B cell (primary cell): ENCODE results near the gene NRL. TPM values are rescaled to one million over a fixed set of nuclear protein-coding genes. Genes with fewer than 3 reads are reported as not detected.

Experiments used
- ATAC-seq: fragments of 200-7000 bp; cut with Tn5 transposase; one replicate; pipeline ENCODE4 v1.10.0; 2021; ENCODE audit warnings: low read depth, mild to moderate bottlenecking, moderate number of reproducible peaks, moderate library complexity
- CTCF ChIA-PET: fragments of 350-600 bp; sonication (Branson Sonifier 250); formaldehyde crosslinking; loops from one replicate; lab custom pipeline; 2021; ENCODE audit warnings: antibody characterized with exemption, inconsistent platforms; lab: Charles Lee
- POLR2A ChIA-PET: fragments of 350-600 bp; sonication (Branson Sonifier 250); formaldehyde crosslinking; loops from one replicate; lab custom pipeline; 2021; ENCODE audit warnings: antibody characterized with exemption; lab: Charles Lee
- DNase-seq: peaks from one replicate; pipeline ENCODE4 v3.0.0; 2013
- H2AFZ ChIP-seq: 2 replicates; pipeline ENCODE4 v1.6.1; 2012; ENCODE audit warnings: mild to moderate bottlenecking, low read depth, low read length; ENCODE audit not compliant: insufficient read depth, poor library complexity, severe bottlenecking
- H3K27ac ChIP-seq, 2 donors: 1 replicate in 1 of 2; 2 replicates in 1 of 2; pipeline ENCODE4 v1.5.1; 2012 to 2013; ENCODE audit warnings: low read length in 2 of 2, mild to moderate bottlenecking in 2 of 2, moderate library complexity in 1 of 2
- H3K27me3 ChIP-seq, 4 experiments: fragments of 200-600 bp in 1 of 4; sonication (generic) in 1 of 4; replicated peaks in 1 of 4; 1 replicate in 2 of 4; 2 replicates in 2 of 4; pipeline versions ENCODE4 v1.6.1 to v1.7.0; 2013 to 2016; ENCODE audit warnings: low read length in 3 of 4, mild to moderate bottlenecking in 2 of 4, mixed read lengths in 1 of 4, moderate library complexity in 1 of 4; ENCODE audit not compliant: insufficient read depth in 4 of 4, control insufficient read depth in 3 of 4; ENCODE audit errors: control extremely low read depth in 1 of 4
- H3K36me3 ChIP-seq, 2 experiments: replicated peaks in 1 of 2; 1 replicate in 1 of 2; 2 replicates in 1 of 2; pipeline versions ENCODE4 v1.6.1 to v1.7.1; 2013; ENCODE audit warnings: low read length in 1 of 2; ENCODE audit not compliant: insufficient read depth in 2 of 2, control insufficient read depth in 1 of 2; ENCODE audit errors: control extremely low read depth in 1 of 2, extremely low read depth in 1 of 2
- H3K4me1 ChIP-seq, 2 donors: fragments of 200-600 bp in 1 of 2; sonication (generic) in 1 of 2; 1 replicate in 1 of 2; 2 replicates in 1 of 2; pipeline versions ENCODE4 v1.5.1 to v1.6.1; 2013 to 2017; ENCODE audit warnings: low read length in 2 of 2; ENCODE audit not compliant: control insufficient read depth in 2 of 2, insufficient read depth in 2 of 2
- H3K4me2 ChIP-seq: replicated peaks from 2 replicates; pipeline ENCODE3; 2012; ENCODE audit warnings: mild to moderate bottlenecking, low read depth, low read length; ENCODE audit not compliant: poor library complexity, severe bottlenecking
- H3K4me3 ChIP-seq, 5 experiments: fragments of 200-600 bp in 1 of 5; sonication (generic) in 1 of 5; 1 replicate in 3 of 5; 2 replicates in 2 of 5; pipeline versions ENCODE4 v1.5.1 to v1.7.0; 2011 to 2016; ENCODE audit warnings: low read length in 4 of 5, mild to moderate bottlenecking in 4 of 5, low read depth in 2 of 5, control low read depth in 1 of 5, moderate library complexity in 1 of 5; ENCODE audit not compliant: insufficient read depth in 1 of 5; ENCODE audit errors: control extremely low read depth in 1 of 5, extremely low read depth in 1 of 5
- H3K79me2 ChIP-seq: fragments of 200-600 bp; sonication (generic); one replicate; pipeline ENCODE4 v1.6.0; 2016; ENCODE audit warnings: low read length; ENCODE audit not compliant: control insufficient read depth, insufficient read depth
- H3K9ac ChIP-seq: fragments of 200-600 bp; sonication (generic); 2 replicates; pipeline ENCODE4 v1.6.1; 2017; ENCODE audit warnings: mild to moderate bottlenecking, low read length, moderate library complexity
- H3K9me3 ChIP-seq, 3 donors: one replicate each; pipeline versions ENCODE4 v1.6.1 to v1.7.1; 2013; ENCODE audit warnings: low read length in 2 of 3; ENCODE audit not compliant: control insufficient read depth in 2 of 3, insufficient read depth in 1 of 3; ENCODE audit errors: control extremely low read depth in 1 of 3
- H4K20me1 ChIP-seq: 2 replicates; pipeline ENCODE4 v1.6.0; 2012; ENCODE audit warnings: mild to moderate bottlenecking, low read length; ENCODE audit not compliant: insufficient read depth, control insufficient read depth, poor library complexity, severe bottlenecking
- H3K27ac Mint-ChIP-seq: one replicate; pipeline ENCODE4 v1.8.0; 2021; ENCODE audit warnings: mixed read lengths
- H3K27me3 Mint-ChIP-seq: one replicate; pipeline ENCODE4 v1.8.0; 2021; ENCODE audit warnings: mixed read lengths
- H3K4me1 Mint-ChIP-seq: one replicate; pipeline ENCODE4 v1.8.0; 2021; ENCODE audit warnings: mixed read lengths
- H3K4me3 Mint-ChIP-seq: one replicate; pipeline ENCODE4 v1.8.0; 2021; ENCODE audit warnings: mixed read lengths
- H3K9me3 Mint-ChIP-seq: one replicate; pipeline ENCODE4 v1.8.0; 2022; ENCODE audit warnings: mixed read lengths; ENCODE audit not compliant: insufficient read depth
- CTCF ChIP-seq: fragments of 200-600 bp; IDR thresholded peaks from one replicate; pipeline ENCODE4 v1.8.0; 2022; ENCODE audit warnings: antibody characterized with exemption, mild to moderate bottlenecking
- EZH2 ChIP-seq: IDR thresholded peaks from 2 replicates; pipeline ENCODE4 v1.6.1; 2012; ENCODE audit warnings: borderline replicate concordance, low read depth, mild to moderate bottlenecking, moderate library complexity, low read length; ENCODE audit not compliant: insufficient read depth, poor library complexity, severe bottlenecking
- WGBS: methylation state at CpG from one replicate; pipeline ENCODE4 v1.1.5; 2013; ENCODE audit warnings: missing lambda C conversion rate; ENCODE audit not compliant: insufficient coverage; 5-methylcytosine and 5-hydroxymethylcytosine counted together
- intact Hi-C: fragments of 100-400 bp; cut with micrococcal nuclease; formaldehyde crosslinking; loops from one replicate; pipeline ENCODE4 v1.10.0; 2022
- polyA plus RNA-seq: library from polyadenylated mRNA; depleted of rRNA; stranded (reverse); fragments of >200 nt; gene quantifications from 2 replicates; pipeline ENCODE4 v1.2.3, GENCODE V29; 2012
- total RNA-seq, 2 donors: library from RNA; stranded (reverse); fragments of 120-200 nt in 1 of 2; gene quantifications; 1 replicate in 1 of 2; 2 replicates in 1 of 2; pipeline versions ENCODE4 v1.2.3 to v1.2.4, GENCODE V29; 2013 to 2022

The NRL gene
- total and polyA plus RNA-seq, 2 donors (not counting 1 experiment from before 2014, with no cell fraction given), result 7.0 to 8.8 TPM

- no peak for DNase-seq
- Mint-ChIP-seq H3K27ac (peak overlapping the region; percentile 81), H3K4me3 (peak overlapping the region; percentile 38), H3K27me3 (peaks cover 4% of the 10 kb centered on the region), H3K4me1 (peaks cover 25% of the 10 kb centered on the region), H3K9me3 (no peaks in the 10 kb centered on the region)
- Histone ChIP-seq H3K36me3 (no peaks in the 10 kb centered on the region), H3K79me2 (peaks cover 9% of the 10 kb centered on the region), H3K9me3 (no peaks in the 10 kb centered on the region), H3K27me3 (peaks cover 0 to 4% (median 0%) of the 10 kb centered on the region in 4 experiments), H2AFZ (peak overlapping the region; percentile 51), H4K20me1 (no peaks in the 10 kb centered on the region), H3K9ac (no peak overlapping the region), H3K4me3 (no peak overlapping the region), H3K27ac (peak overlapping the region in 1 of 2 donors; percentile 25), H3K4me1 (peaks cover 16 to 20% of the 10 kb centered on the region in 2 donors), H3K4me2 (peak overlapping the region; percentile 56)
- ChIA-PET POLR2A (interaction anchor here (1.3 kb wide), 1 partner anchor 15 kb away, joined by 3 read pairs; no protein-coding TSS in a partner anchor), CTCF (interaction anchor here (0.8 to 3.8 kb wide), 6 partner anchors 11 to 35 kb away, joined by 4 to 16 read pairs (median 8); partner anchors contain the start of gene PCK2)
- intact Hi-C loops, result no loop called here
- WGBS, result 87% methylated on average over 4 of the region's 11 CpGs
- ATAC-seq, result no peak
- TF ChIP-seq CTCF (no peak), EZH2 (no peak)
Observed at GRCh38 chr14:24074625-24075484, 39.9 kb downstream of the NRL start.
